ENCODE data around the gene KHK.

Gene KHK

DNA sequence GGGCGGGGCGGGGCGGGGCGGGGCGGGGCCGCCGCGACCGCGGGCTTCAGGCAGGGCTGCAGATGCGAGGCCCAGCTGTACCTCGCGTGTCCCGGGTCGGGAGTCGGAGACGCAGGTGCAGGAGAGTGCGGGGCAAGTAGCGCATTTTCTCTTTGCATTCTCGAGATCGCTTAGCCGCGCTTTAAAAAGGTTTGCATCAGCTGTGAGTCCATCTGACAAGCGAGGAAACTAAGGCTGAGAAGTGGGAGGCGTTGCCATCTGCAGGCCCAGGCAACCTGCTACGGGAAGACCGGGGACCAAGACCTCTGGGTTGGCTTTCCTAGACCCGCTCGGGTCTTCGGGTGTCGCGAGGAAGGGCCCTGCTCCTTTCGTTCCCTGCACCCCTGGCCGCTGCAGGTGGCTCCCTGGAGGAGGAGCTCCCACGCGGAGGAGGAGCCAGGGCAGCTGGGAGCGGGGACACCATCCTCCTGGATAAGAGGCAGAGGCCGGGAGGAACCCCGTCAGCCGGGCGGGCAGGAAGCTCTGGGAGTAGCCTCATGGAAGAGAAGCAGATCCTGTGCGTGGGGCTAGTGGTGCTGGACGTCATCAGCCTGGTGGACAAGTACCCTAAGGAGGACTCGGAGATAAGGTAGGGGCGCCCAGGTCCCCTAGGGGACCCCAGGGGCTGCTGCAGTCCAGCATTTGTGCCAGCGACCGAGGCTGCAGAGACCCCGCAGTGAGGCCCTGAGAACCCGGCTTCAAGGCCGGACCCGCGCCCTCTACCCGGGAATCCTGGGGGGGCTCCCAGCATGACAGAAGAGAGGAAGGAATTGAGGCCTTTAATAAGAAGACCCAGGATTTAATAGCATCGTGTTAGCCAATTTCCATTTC is at the start of gene KHK:
Gene KHK (plus strand): TSS at position 49 of the 870 bp plus-strand sequence. CDS start 488 bp downstream, at position 537.
- DNase-seq = no peak

DNA sequence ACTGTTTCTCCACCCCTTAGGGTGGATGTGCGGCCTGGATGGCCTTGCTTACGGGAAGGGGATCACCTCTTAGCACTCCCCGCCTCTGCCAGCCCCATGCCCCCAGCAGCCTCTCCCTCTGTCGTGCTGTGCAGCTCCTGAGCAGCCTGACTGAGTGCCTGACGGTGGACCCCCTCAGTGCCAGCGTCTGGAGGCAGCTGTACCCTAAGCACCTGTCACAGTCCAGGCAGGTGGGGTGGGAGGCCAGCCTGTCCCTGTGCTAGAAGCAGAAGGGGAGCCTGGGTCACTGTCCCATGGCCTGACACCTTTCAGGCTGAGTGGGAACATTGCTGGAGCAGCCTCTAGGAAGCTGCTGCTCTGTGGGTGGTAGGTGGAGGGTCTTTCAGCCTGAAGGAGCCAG is 48.6 kb upstream of the KHK start:
- no peak for DNase-seq

- no peak for DNase-seq
These were observed 47.8 kb upstream of the KHK start for GRCh38 chr2:27038631-27039339.

DNA sequence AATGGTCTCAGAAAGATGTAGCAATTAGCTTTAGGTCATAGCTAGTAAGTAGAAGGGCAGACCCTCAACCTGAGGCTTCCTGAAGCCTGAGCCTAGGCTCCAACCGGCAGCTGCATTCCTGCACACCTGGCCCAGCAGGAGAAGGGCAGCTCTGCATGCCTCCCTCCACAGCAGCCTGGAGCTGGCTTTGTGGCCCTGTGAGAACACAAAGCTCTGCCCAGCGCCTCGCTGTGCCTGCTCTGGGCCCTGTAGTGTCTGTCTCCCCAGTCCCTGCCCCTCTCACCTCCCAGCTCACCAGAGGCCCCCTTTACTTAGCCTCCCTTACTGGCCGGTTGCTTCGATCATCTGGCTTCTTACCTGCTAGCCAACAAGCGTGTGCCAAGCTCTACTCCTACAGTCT is 47.1 kb upstream of the KHK start:
- DNase-seq = no peak

DNA sequence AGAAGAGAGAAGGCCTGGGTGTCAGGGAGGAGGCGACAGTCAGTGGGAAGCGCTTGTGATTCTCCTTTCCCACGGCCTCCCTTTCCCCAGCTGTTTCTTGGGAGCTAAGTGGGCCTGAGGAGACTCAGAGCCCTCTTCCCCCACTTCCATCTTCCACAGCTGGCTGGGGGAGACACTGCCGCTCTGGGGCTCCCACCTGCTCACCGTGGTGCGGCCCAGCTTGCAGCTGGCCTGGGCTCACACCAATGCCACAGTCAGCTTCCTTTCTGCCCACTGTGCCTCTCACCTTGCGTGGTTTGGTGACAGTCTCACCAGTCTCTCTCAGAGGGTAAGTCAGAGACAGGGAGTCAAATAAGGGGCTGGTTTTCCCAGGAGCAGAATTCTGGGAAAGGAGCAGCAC is 46.7 kb upstream of the KHK start:
- no peak for DNase-seq

DNA sequence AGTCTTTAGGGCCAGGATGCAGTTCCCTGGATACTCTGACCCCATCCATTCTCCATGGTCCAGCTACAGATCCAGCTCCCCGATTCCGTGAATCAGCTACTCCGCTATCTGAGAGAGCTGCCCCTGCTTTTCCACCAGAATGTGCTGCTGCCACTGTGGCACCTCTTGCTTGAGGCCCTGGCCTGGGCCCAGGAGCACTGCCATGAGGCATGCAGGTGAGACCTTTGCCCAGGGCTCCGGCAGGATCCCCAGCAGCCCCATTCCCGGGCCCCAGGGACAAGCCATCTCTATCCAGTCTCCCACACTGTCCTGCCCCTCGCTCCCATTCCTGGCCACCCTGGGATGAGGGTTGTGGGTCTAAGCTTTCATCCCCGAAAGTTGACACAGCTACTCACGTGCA is 46.3 kb upstream of the KHK start:
- DNase-seq = no peak

GRCh38 chr2:27041752-27042151 is 44.8 kb upstream of the KHK start:
- DNase-seq = no peak

DNA sequence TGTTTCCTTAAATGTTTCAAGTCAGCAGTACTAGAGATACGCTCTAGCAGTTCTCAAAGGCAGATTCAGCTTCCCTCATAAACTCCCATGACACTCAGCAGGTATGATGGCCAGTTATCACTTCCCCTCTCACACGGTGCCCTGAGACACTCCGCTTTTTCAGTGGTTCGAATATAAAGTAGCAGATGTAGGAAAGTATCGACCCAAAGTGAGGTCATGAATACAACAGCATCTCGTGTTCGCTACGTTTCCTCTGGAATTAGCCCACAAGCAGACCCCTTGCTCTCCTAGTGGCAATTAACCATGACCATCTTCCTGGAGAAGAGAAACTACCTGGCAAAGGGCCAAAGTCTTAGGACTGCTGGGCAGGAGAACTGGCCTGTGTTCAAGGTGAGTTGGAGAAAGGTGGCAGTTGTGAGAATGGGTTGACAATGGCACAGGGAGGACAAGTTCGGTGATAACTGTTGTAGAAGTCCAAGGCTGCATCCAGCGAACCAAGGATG is 44.4 kb upstream of the KHK start:
- no peak for DNase-seq

GRCh38 chr2:27042985-27043634 is 43.5 kb upstream of the KHK start:
- DNase-seq = no peak

GRCh38 chr2:27049422-27050280 is 36.9 kb upstream of the KHK start:
- DNase-seq = peak; percentile 73

DNA sequence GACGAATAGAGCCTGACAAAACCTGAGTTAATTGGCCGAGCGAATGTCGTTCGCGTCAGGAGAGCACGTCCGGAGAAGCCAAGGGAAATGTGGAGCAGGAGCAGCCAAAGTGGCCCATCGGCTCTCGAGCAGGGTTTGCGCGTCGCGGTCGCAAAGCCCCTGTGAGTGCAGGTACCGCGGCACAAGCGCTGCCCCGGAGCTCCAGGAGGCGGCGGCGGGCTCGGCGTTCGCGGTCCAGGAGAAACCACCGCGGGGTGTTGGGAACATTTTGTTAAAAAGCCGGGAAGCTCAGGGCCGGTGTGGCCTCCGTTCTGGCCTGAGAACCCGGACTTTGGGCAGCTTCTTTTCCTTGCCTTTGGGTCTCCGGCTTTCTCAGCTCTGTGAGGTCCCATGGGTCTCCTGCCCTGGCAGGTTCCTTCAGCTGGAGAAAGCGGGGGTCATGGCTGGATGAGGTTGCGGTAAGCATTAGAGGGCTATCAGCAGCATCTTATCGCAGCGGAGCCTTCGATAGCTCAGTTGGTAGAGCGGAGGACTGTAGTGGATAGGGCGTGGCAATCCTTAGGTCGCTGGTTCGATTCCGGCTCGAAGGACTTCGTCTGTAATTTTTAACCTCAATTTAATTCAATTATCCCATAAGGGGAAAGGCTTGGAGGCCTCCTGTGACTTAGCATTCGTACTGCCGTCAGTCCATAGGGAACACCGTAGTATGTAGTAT is 36.1 kb upstream of the KHK start:
- peak; percentile 95 for DNase-seq

DNA sequence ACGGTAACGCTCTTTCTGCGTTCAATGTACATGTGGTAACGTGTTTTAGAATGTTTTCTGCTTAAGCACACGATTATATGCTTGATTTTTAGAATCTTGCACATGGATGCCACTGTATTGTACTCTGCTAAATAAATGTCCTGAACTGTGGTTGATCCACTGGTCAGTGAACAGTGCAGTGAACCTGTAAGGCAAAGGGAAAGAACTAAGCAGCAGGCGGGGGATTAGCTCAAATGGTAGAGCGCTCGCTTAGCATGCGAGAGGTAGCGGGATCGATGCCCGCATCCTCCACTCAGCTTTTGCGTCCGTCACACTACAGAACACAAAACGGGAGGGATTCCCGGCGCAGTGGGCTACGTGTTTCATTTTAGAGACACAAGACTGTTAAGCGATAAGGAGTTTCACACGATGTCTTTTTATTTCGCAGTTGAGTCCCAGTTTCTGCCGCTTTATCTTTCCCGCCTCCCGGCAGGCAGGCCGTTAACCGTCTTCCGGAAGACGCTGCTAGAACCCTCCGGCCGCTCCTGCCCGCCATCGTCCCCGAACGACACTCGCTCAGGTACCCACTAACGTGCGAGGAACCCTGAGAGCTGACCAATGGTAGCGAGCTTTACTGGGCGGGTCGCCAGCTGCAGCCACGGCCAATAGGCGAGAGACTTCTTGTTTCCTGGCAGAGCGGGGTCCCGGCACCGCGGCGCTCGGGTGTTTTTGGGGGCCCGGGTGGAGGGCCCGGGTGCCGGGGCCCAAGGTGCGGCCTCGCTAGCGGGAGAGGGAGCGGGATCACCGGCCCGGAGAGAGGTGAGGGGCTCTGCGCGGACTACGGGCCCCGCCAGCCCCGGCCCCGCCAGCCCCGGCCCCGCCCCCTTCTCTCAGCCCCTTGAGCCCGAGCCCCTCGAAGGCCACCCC is 35.3 kb upstream of the KHK start, which contains the start of gene AGBL5:
Gene AGBL5 (plus strand): TSS at position 673 of the 906 bp plus-strand sequence. CDS start 1,291 bp downstream, outside the sequence.
- DNase-seq = peak; percentile 98

DNA sequence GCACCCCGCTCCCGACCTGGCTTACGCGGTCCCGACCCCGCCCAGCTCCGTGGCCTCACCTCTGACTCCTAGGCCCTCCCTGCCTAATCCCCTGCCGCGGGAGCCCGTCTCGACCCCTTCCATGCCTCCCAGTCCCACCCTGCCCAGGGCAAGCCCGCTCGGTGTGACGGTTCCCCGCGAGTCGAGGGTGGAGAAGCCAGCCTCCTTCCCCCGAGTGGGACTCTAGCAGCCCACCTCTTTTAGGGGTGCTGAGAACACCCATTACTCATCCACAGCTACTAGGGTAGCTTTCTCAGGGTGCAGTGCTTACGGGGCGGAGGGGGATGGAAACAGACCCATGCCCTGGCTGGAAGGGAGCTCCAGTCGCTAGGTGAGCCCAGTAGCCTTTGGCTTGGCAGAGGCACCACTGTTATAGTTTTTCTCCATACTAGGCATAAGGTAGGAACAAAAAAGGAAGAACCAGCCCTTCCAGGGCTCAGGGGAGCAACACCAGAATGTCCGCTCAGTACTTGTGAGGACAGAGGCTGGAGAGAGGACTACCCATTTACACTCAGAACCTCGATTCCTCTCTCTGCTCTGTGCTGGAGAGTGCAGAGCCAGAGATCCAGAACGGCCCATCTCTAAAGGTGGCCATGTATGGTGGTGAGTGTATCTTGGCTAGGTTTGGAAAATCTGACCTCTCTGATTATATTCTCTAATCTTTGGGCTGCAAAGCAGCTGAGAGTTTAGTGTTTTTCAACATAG is 34.5 kb upstream of the KHK start:
- DNase-seq = no peak

GRCh38 chr2:27053321-27053720 is 33.3 kb upstream of the KHK start:
- DNase-seq = no peak

DNA sequence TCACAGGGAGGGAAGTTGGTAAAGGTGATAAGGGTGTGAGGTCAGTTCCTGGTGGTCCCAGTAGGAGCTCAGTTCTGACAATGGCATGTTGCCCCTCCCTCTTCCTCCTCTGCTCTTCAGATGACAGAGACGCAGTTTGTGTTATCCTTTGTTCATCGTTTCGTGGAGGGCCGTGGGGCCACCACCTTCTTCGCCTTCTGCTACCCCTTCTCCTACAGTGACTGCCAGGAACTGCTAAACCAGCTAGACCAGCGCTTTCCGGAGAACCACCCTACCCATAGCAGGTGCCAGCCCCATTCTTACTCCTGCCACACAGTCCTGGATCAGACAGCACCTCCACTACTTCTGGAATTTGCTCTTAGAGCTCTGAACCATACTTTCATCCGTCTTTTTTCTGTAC is 32.8 kb upstream of the KHK start:
- no peak for DNase-seq

GRCh38 chr2:27054721-27055120 is 31.9 kb upstream of the KHK start:
- no peak for DNase-seq

- no peak for DNase-seq
These were observed 29.4 kb upstream of the KHK start for GRCh38 chr2:27057184-27057583.

- no peak for DNase-seq
These were observed 28.4 kb upstream of the KHK start for GRCh38 chr2:27058210-27058609.

- no peak for DNase-seq
These were observed 27.3 kb upstream of the KHK start for GRCh38 chr2:27059141-27059820.

Measured in CD4-positive, alpha-beta T cell treated with Interleukin-21 for 1 hour (primary cell).